Activated T-cell treated with anti-CD3 and anti-CD28 coated beads, Interleukin-2, amount 50 U/mL, for 4 hours (primary cell): ENCODE data around the gene ARPC5. TPM values are rescaled to one million over a fixed set of nuclear protein-coding genes. Genes with fewer than 3 reads are reported as not detected.

Experiments
- ATAC-seq, 2 donors: fragments of 200-7000 bp; cut with Tn5 transposase; one replicate each; pipeline ENCODE4 v1.10.0; 2021
- DNase-seq: peaks from one replicate; pipeline ENCODE4 v3.0.0-alpha.2; 2020
- H3K27me3 Mint-ChIP-seq: one replicate; pipeline ENCODE4 v1.8.0; 2021; ENCODE audit warnings: low read depth, mixed read lengths
- H3K36me3 Mint-ChIP-seq: one replicate; pipeline ENCODE4 v1.8.0; 2022; ENCODE audit warnings: mixed read lengths; ENCODE audit not compliant: insufficient read depth
- H3K4me1 Mint-ChIP-seq: one replicate; pipeline ENCODE4 v1.8.0; 2021; ENCODE audit warnings: low read depth, mixed read lengths
- H3K4me3 Mint-ChIP-seq: one replicate; pipeline ENCODE4 v1.8.0; 2021; ENCODE audit warnings: mild to moderate bottlenecking, moderate library complexity, mixed read lengths
- H3K9me3 Mint-ChIP-seq: one replicate; pipeline ENCODE4 v1.8.0; 2021; ENCODE audit warnings: mixed read lengths
- total RNA-seq, 3 donors: library from RNA; stranded (reverse); gene quantifications; one replicate each; pipeline ENCODE4 v1.2.1, GENCODE V29; 2021

The ARPC5 gene
- total RNA-seq, 3 donors from 2014 or later, result 98.1 to 107 (median 100) TPM

- no peak for DNase-seq
- Mint-ChIP-seq H3K4me3 (no peak overlapping the region), H3K4me1 (no peaks in the 10 kb centered on the region), H3K9me3 (no peaks in the 10 kb centered on the region), H3K36me3 (peaks cover 3% of the 10 kb centered on the region), H3K27me3 (peaks cover 6% of the 10 kb centered on the region)
- no peak for ATAC-seq
Observed at GRCh38 chr1:183611021-183611420, 24.6 kb downstream of the ARPC5 start.

DNA sequence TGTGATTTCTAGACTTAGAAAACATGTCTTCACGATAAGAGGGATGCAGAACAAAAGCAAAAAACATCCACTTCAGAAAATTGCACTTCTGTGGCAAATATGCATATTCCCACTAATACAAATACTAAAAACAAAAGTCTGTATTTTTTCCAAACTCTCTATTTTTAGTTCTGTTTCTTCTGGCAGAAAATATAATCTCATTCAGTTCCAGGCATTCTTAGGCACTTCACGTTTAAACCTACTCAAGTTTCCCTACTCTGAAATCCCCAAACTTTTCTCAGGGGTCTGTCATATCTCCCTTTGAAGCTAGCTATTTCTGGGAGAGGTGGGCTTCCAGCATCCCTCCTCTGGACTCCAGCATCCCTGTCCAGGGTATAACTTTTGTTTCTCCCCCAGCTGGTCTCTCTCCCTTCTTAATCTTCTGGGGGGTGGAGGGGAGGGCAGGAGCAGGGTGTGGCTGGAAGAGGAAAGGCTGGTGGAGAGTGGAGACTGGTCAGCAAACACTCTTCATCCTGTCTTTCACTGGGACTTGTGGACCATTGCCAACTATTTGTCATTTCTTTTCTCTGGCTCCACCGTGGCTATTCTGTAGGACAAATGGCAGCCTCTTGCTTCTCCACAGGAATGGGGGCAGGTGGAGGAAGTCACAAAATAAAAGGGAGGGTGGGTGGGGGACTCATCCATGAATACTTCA, 25.7 kb downstream of the ARPC5 start:
- no peaks in the 10 kb centered on the region for H3K9me3 Mint-ChIP-seq
- no peak for DNase-seq
- H3K27me3 Mint-ChIP-seq, result peaks cover 6% of the 10 kb centered on the region
- ATAC-seq, result no peak
- peaks cover 3% of the 10 kb centered on the region for H3K36me3 Mint-ChIP-seq
- no peaks in the 10 kb centered on the region for H3K4me1 Mint-ChIP-seq
- H3K4me3 Mint-ChIP-seq, result no peak overlapping the region

GRCh38 chr1:183609313-183609712, 26.3 kb downstream of the ARPC5 start:
- Mint-ChIP-seq H3K36me3 (peaks cover 3% of the 10 kb centered on the region), H3K4me3 (no peak overlapping the region), H3K9me3 (no peaks in the 10 kb centered on the region), H3K4me1 (no peaks in the 10 kb centered on the region), H3K27me3 (peaks cover 3% of the 10 kb centered on the region)
- ATAC-seq (no peak), DNase-seq (no peak)

DNA sequence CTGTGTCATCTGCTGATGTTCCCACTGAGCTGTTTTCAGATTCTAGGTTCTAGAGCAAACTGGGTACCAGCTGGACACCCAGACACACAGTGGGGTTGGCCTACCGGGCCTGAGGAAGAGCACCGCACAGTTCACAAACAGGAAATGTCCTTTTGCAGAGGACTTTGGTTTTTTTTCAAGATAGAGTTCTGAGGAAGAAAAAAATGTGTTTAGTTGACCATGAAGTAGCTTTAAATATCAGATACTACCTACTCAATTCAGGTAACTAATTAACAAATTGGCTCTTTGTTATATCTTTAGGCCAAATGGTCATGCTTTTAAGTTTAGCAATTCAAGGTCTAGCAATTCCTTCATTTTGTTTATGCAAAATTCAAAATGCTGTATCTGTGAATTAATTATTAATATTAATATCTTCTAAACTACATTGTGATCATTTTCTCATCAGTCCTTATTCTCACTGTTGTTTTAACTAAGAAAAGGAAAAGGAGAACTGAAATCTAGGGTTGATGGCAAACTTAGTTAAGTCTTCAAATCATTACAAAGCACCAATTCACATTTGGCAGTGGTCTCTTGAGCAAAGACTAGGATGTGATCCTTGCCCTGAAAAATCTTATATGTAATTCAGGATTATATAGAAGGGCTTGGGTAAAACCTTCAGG, 28.1 kb downstream of the ARPC5 start:
- no peaks in the 10 kb centered on the region for H3K27me3 Mint-ChIP-seq
- no peak overlapping the region for H3K4me3 Mint-ChIP-seq
- ATAC-seq (no peak), DNase-seq (no peak)
- H3K9me3 Mint-ChIP-seq, result no peaks in the 10 kb centered on the region
- H3K36me3 Mint-ChIP-seq, result peaks cover 3% of the 10 kb centered on the region
- H3K4me1 Mint-ChIP-seq, result no peaks in the 10 kb centered on the region

DNA sequence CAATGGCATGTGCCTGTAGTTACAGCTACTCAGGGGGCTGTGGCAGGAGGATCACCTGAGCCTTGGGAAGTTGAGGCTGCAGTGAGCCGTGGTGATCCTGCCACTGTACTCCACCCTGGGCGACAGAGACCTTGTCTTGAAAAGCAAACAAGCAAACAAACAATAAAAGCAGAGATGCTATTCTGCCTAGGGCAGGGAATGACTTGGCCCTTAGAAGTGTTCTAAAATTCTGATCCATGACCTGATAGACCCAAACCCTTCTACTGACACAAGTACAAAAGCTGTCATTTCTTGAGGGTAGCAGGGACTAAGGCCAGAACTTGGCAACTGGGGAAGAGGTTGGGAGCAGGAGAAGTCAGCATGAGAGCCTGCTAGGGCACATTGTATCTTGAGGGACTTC, 29.7 kb downstream of the ARPC5 start:
- no peak overlapping the region for H3K4me3 Mint-ChIP-seq
- no peaks in the 10 kb centered on the region for H3K36me3 Mint-ChIP-seq

DNA sequence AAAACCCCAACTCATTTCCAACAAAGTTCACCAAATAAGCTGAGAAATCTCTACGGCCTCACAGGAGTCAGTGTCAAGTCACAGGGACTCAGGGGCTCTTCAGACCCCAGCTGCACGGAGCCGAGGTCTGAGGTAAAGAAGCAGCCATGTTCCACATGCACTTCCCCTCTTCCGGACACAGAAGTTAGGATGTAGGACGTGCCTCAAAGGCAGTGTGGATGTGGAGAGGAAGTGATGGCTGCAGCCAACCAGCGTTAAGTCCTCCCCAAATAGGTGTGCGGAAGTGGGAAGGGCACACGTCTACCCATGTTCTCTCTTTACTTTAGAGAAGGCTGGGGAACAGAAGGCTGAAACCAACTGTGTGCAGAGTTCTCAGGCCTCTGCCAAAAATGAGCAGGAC, 30.8 kb downstream of the ARPC5 start:
- no peak for ATAC-seq
- H3K27me3 Mint-ChIP-seq, result no peaks in the 10 kb centered on the region
- H3K4me1 Mint-ChIP-seq, result no peaks in the 10 kb centered on the region

More for the DNA sequence above, 29.7 kb downstream of the ARPC5 start:
- no peak for DNase-seq
- Mint-ChIP-seq H3K4me1 (no peaks in the 10 kb centered on the region), H3K9me3 (no peaks in the 10 kb centered on the region), H3K27me3 (no peaks in the 10 kb centered on the region)
- no peak for ATAC-seq

DNA sequence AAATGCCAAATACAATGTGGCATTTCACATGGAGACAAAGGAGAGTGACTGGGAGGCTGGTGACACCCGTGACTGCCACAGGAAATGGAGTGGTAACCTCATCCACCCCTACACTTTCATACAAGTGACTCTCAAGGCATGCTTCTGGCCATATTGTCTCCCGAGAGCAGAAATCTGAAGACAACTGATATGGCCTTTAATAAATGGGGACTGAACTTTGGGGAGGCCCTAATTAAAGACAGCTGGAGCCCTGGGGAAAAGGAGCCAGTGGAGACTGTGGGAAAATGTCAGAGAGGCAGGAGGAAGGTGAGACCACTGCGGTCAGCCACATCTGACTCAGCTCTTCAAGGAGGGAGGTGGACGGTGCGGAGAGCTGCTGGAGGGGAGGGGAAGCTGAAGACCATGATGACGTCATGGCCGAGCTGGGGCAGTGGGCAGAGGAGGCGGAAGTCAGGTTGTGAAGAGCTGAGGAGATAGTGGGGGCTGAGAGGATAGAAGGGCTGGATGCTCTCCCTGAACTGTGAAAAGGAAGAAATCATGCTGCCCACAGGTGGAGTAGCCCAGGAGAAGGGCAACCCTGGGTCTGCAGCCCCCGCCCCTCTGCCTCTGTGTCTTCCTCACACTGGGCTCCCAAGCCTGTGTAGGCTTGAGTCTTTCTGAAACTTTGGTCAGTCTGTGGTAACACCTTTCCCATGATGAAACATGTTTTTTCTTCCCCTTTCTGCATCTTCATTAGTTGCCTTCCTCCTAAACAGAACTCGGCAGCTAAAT, 31.4 kb downstream of the ARPC5 start:
- no peaks in the 10 kb centered on the region for H3K36me3 Mint-ChIP-seq
- H3K4me3 Mint-ChIP-seq, result no peak overlapping the region
- no peaks in the 10 kb centered on the region for H3K9me3 Mint-ChIP-seq
- H3K27me3 Mint-ChIP-seq, result no peaks in the 10 kb centered on the region
- ATAC-seq (no peak), DNase-seq (no peak)
- no peaks in the 10 kb centered on the region for H3K4me1 Mint-ChIP-seq

More for the DNA sequence above, 30.8 kb downstream of the ARPC5 start:
- H3K4me3 Mint-ChIP-seq, result no peak overlapping the region
- no peaks in the 10 kb centered on the region for H3K9me3 Mint-ChIP-seq
- no peak for DNase-seq
- H3K36me3 Mint-ChIP-seq, result no peaks in the 10 kb centered on the region

GRCh38 chr1:183602510-183602909, 33.1 kb downstream of the ARPC5 start:
- Mint-ChIP-seq H3K36me3 (no peaks in the 10 kb centered on the region), H3K4me1 (no peaks in the 10 kb centered on the region), H3K4me3 (no peak overlapping the region), H3K27me3 (no peaks in the 10 kb centered on the region), H3K9me3 (no peaks in the 10 kb centered on the region)
- DNase-seq (no peak), ATAC-seq (no peak)

- Mint-ChIP-seq H3K27me3 (no peaks in the 10 kb centered on the region), H3K4me3 (no peak overlapping the region), H3K4me1 (no peaks in the 10 kb centered on the region), H3K36me3 (no peaks in the 10 kb centered on the region), H3K9me3 (no peaks in the 10 kb centered on the region)
- DNase-seq (no peak), ATAC-seq (no peak)
Observed at GRCh38 chr1:183600634-183601033, 34.9 kb downstream of the ARPC5 start.

- ATAC-seq (no peak), DNase-seq (no peak)
- no peak overlapping the region for H3K4me3 Mint-ChIP-seq
- no peaks in the 10 kb centered on the region for H3K4me1 Mint-ChIP-seq
- H3K27me3 Mint-ChIP-seq, result no peaks in the 10 kb centered on the region
- H3K9me3 Mint-ChIP-seq, result no peaks in the 10 kb centered on the region
- no peaks in the 10 kb centered on the region for H3K36me3 Mint-ChIP-seq
Observed at GRCh38 chr1:183600136-183600535, 35.4 kb downstream of the ARPC5 start.

GRCh38 chr1:183598386-183598785, 37.2 kb downstream of the ARPC5 start:
- DNase-seq (no peak), ATAC-seq (peak in 1 of 2 donors; percentile 52)
- no peak overlapping the region for H3K4me3 Mint-ChIP-seq
- no peaks in the 10 kb centered on the region for H3K36me3 Mint-ChIP-seq
- no peaks in the 10 kb centered on the region for H3K27me3 Mint-ChIP-seq
- peaks cover 3% of the 10 kb centered on the region for H3K4me1 Mint-ChIP-seq
- no peaks in the 10 kb centered on the region for H3K9me3 Mint-ChIP-seq

GRCh38 chr1:183597656-183598347, 37.8 kb downstream of the ARPC5 start:
- H3K4me3 Mint-ChIP-seq, result no peak overlapping the region

DNA sequence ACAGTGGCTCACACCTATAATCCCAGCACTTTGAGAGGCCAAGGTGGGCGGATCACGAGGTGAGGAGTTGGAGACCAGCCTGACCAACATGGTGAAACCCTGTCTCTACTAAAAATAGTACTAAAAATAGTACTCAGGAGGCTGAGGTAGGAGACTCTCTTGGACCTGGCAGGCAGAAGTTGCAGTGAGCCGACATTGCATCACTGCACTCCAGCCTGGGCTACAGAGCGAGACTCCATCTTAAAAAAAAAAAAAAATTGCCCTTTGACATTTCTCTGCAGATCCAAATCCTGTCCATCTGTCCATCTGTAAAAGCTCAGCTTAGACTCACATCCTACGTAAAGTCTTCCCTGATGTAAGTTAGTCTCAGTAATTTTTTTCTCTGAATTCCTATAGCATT, 39.1 kb downstream of the ARPC5 start:
- no peak for ATAC-seq

More at GRCh38 chr1:183597656-183598347, 37.8 kb downstream of the ARPC5 start:
- Mint-ChIP-seq H3K4me1 (peaks cover 7% of the 10 kb centered on the region), H3K36me3 (no peaks in the 10 kb centered on the region), H3K9me3 (no peaks in the 10 kb centered on the region), H3K27me3 (no peaks in the 10 kb centered on the region)
- ATAC-seq, result no peak
- DNase-seq, result no peak

DNA sequence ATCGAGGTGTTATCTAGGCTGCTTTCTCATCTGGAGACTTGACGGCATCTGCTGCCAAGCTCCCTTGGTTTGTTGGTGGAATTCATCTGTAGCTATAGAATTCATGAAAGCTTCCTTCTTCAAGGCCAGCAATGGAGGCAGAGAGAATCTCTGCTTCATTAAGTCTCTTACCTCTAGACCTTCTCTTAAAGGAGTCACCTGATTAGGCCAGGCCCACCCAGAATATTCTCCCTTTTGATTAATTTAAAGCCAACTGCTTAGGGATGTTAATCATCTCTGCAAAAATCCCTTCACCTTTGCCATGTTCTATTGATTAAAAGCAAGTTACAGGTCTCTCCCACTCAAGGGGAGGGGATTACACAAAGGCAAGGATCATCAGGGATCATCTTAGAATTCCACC, 40.0 kb downstream of the ARPC5 start:
- Mint-ChIP-seq H3K27me3 (no peaks in the 10 kb centered on the region), H3K36me3 (no peaks in the 10 kb centered on the region), H3K9me3 (no peaks in the 10 kb centered on the region), H3K4me1 (peaks cover 10% of the 10 kb centered on the region), H3K4me3 (no peak overlapping the region)
- ATAC-seq, result no peak
- DNase-seq, result no peak

More for the DNA sequence above, 39.1 kb downstream of the ARPC5 start:
- no peaks in the 10 kb centered on the region for H3K36me3 Mint-ChIP-seq
- no peaks in the 10 kb centered on the region for H3K27me3 Mint-ChIP-seq
- peaks cover 7% of the 10 kb centered on the region for H3K4me1 Mint-ChIP-seq
- no peaks in the 10 kb centered on the region for H3K9me3 Mint-ChIP-seq
- no peak for DNase-seq
- H3K4me3 Mint-ChIP-seq, result no peak overlapping the region
